T-cell (primary cell): Measurements from ENCODE around the gene TGM4. TPM values are rescaled to one million over a fixed set of nuclear protein-coding genes. Genes with fewer than 3 reads are reported as not detected.

Experiments used
- ATAC-seq, 4 experiments: fragments of 200-7000 bp in 3 of 4; fragments of 150-1000 bp in 1 of 4; cut with Tn5 transposase; replicated peaks in 1 of 4; 1 replicate in 3 of 4; 2 replicates in 1 of 4; pipeline ENCODE4 v1.10.0; 2021; ENCODE audit warnings: moderate library complexity in 3 of 4, mild to moderate bottlenecking in 2 of 4, moderate number of reproducible peaks in 1 of 4
- CTCF ChIA-PET, 2 donors: fragments of 300-600 bp; sonication (Branson Sonifier 250); formaldehyde crosslinking; loops; one replicate each; lab custom pipeline; 2022; ENCODE audit warnings: antibody characterized with exemption in 2 of 2; lab: Charles Lee
- POLR2A ChIA-PET, 2 donors: fragments of 300-600 bp; sonication (Branson Sonifier 250); formaldehyde crosslinking; loops; one replicate each; lab custom pipeline; 2022; ENCODE audit warnings: antibody characterized with exemption in 2 of 2; lab: Charles Lee
- DNase-seq, 35 experiments: peaks; one replicate each; pipeline versions ENCODE4 v3.0.0 to v3.0.0-alpha.2; 2013 to 2023
- H3K27ac ChIP-seq: one replicate; pipeline ENCODE4 v1.5.1; 2013; ENCODE audit warnings: low read length
- H3K27me3 ChIP-seq, 2 experiments: replicated peaks in 1 of 2; 1 replicate in 1 of 2; 2 replicates in 1 of 2; pipeline versions ENCODE4 v1.6.1 to v1.7.0; 2013; ENCODE audit warnings: low read length in 1 of 2, mixed read lengths in 1 of 2; ENCODE audit not compliant: control insufficient read depth in 2 of 2, insufficient read depth in 2 of 2; ENCODE audit errors: extremely low read depth in 1 of 2
- H3K36me3 ChIP-seq, 2 donors: 1 replicate in 1 of 2; 2 replicates in 1 of 2; pipeline versions ENCODE4 v1.6.1 to v1.7.0; 2013; ENCODE audit warnings: low read length in 1 of 2; ENCODE audit not compliant: control insufficient read depth in 2 of 2, insufficient read depth in 1 of 2; ENCODE audit errors: extremely low read depth in 1 of 2
- H3K4me1 ChIP-seq, 2 experiments: 1 replicate in 1 of 2; 2 replicates in 1 of 2; pipeline versions ENCODE4 v1.6.1 to v1.7.0; 2013; ENCODE audit warnings: low read length in 2 of 2, mixed read lengths in 1 of 2; ENCODE audit not compliant: insufficient read depth in 2 of 2, control insufficient read depth in 1 of 2; ENCODE audit errors: extremely low read depth in 1 of 2
- H3K4me3 ChIP-seq, 2 donors: 1 replicate in 1 of 2; 2 replicates in 1 of 2; pipeline versions ENCODE4 v1.5.1 to v1.7.0; 2013; ENCODE audit warnings: mild to moderate bottlenecking in 2 of 2, low read length in 1 of 2, moderate library complexity in 1 of 2; ENCODE audit not compliant: control insufficient read depth in 1 of 2; ENCODE audit errors: extremely low read depth in 1 of 2
- H3K9me3 ChIP-seq: 2 replicates; pipeline ENCODE4 v1.7.0; 2013
- H3K27ac Mint-ChIP-seq, 2 donors: one replicate each; pipeline ENCODE4 v1.8.0; 2020 to 2021; ENCODE audit warnings: mild to moderate bottlenecking in 2 of 2, mixed read lengths in 2 of 2
- H3K27me3 Mint-ChIP-seq, 2 donors: one replicate each; pipeline ENCODE4 v1.8.0; 2021 to 2022; ENCODE audit warnings: mixed read lengths in 2 of 2
- H3K36me3 Mint-ChIP-seq: one replicate; pipeline ENCODE4 v1.8.0; 2021; ENCODE audit warnings: mixed read lengths
- H3K4me1 Mint-ChIP-seq, 3 donors: one replicate each; pipeline ENCODE4 v1.8.0; 2020 to 2022; ENCODE audit warnings: mixed read lengths in 3 of 3, mild to moderate bottlenecking in 1 of 3
- H3K4me3 Mint-ChIP-seq, 3 donors: one replicate each; pipeline ENCODE4 v1.8.0; 2020 to 2022; ENCODE audit warnings: mild to moderate bottlenecking in 3 of 3, mixed read lengths in 3 of 3, moderate library complexity in 3 of 3
- H3K9me3 Mint-ChIP-seq, 3 donors: one replicate each; pipeline ENCODE4 v1.8.0; 2020 to 2022; ENCODE audit warnings: mixed read lengths in 3 of 3
- WGBS: methylation state at CpG from one replicate; pipeline ENCODE4 v1.1.5; 2013; ENCODE audit warnings: missing lambda C conversion rate; ENCODE audit not compliant: insufficient coverage; 5-methylcytosine and 5-hydroxymethylcytosine counted together
- total RNA-seq, 35 experiments: library from RNA in 6 of 35; stranded (reverse) in 6 of 35; fragments of 120-200 nt in 1 of 35; gene quantifications; one replicate each; pipeline versions ENCODE4 v1.2.1 to v1.2.4 and lab custom pipeline; 2013 to 2026

Gene TGM4
- total RNA-seq, 5 donors from 2014 or later (not counting 1 experiment from before 2014, with no cell fraction given), result not detected

DNA sequence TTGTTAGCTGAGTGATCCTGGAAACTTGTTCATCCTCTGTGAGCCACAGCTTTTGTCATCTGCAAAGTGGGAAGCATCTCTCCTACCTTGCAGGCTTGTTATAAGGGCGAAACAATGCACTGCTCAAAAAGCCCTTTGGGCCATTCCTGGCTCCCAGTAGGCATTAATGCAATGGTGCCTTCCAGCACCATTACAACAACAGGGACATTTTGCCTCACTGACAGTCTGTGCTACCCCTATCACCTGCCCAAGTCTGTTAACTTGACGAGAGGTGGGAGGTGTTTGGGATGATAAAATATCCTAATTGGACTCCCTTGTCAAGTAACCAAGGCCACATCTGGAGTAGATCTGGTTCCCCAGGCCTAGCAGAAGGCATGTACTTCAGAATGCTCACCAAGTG lies 57.4 kb downstream of the TGM4 start:
- H3K4me1 ChIP-seq, result peaks cover 0 to 3% of the 10 kb centered on the region in 2 experiments
- Mint-ChIP-seq H3K4me1 (peaks cover 6 to 14% (median 10%) of the 10 kb centered on the region in 3 donors), H3K27me3 (no peaks in the 10 kb centered on the region), H3K4me3 (no peak overlapping the region), H3K9me3 (no peaks in the 10 kb centered on the region), H3K27ac (no peak overlapping the region), H3K36me3 (peaks cover 57% of the 10 kb centered on the region)
- H3K27ac ChIP-seq, result no peak overlapping the region
- H3K4me3 ChIP-seq, result no peak overlapping the region
- CTCF ChIA-PET, result no interaction called here
- WGBS, result no CpG with 5 or more reads among the region's 2 CpGs
- DNase-seq, result peak in 1 of 35 experiments; percentile 7
- POLR2A ChIA-PET, result no interaction called here
- no peaks in the 10 kb centered on the region for H3K27me3 ChIP-seq
- H3K9me3 ChIP-seq, result no peaks in the 10 kb centered on the region
- no peak for ATAC-seq
- H3K36me3 ChIP-seq, result peaks cover 19 to 68% of the 10 kb centered on the region in 2 donors

GRCh38 chr3:44932271-44932670 lies 57.9 kb downstream of the TGM4 start:
- H3K4me3 ChIP-seq, result no peak overlapping the region
- DNase-seq, result no peak
- WGBS, result 86% methylated on average over 1 of the region's 2 CpGs
- no peaks in the 10 kb centered on the region for H3K27me3 ChIP-seq
- peaks cover 15 to 64% of the 10 kb centered on the region in 2 donors for H3K36me3 ChIP-seq
- H3K9me3 Mint-ChIP-seq, result no peaks in the 10 kb centered on the region
- peaks cover 0 to 3% of the 10 kb centered on the region in 2 experiments for H3K4me1 ChIP-seq
- H3K27ac Mint-ChIP-seq, result no peak overlapping the region
- no peak for ATAC-seq
- H3K4me3 Mint-ChIP-seq, result no peak overlapping the region
- CTCF ChIA-PET, result no interaction called here
- H3K36me3 Mint-ChIP-seq, result peaks cover 52% of the 10 kb centered on the region
- no peak overlapping the region for H3K27ac ChIP-seq
- H3K27me3 Mint-ChIP-seq, result no peaks in the 10 kb centered on the region
- H3K4me1 Mint-ChIP-seq, result peaks cover 6 to 14% (median 10%) of the 10 kb centered on the region in 3 donors
- POLR2A ChIA-PET, result no interaction called here
- no peaks in the 10 kb centered on the region for H3K9me3 ChIP-seq

GRCh38 chr3:44932986-44933944 lies 58.9 kb downstream of the TGM4 start:
- H3K4me1 Mint-ChIP-seq, result peaks cover 6 to 14% (median 10%) of the 10 kb centered on the region in 3 donors
- DNase-seq (no peak), ATAC-seq (no peak)
- WGBS, result 92% methylated on average over 13 of the region's 14 CpGs
- CTCF ChIA-PET, result no interaction called here
- H3K27me3 ChIP-seq, result no peaks in the 10 kb centered on the region
- H3K4me3 ChIP-seq, result no peak overlapping the region
- H3K4me1 ChIP-seq, result peaks cover 0 to 3% of the 10 kb centered on the region in 2 experiments
- no peaks in the 10 kb centered on the region for H3K27me3 Mint-ChIP-seq
- H3K27ac Mint-ChIP-seq, result peak overlapping the region in 1 of 2 donors; percentile 22
- no peaks in the 10 kb centered on the region for H3K9me3 Mint-ChIP-seq
- no peak overlapping the region for H3K27ac ChIP-seq
- no peaks in the 10 kb centered on the region for H3K9me3 ChIP-seq
- peaks cover 12 to 60% of the 10 kb centered on the region in 2 donors for H3K36me3 ChIP-seq
- no peak overlapping the region for H3K4me3 Mint-ChIP-seq
- POLR2A ChIA-PET, result no interaction called here
- peaks cover 57% of the 10 kb centered on the region for H3K36me3 Mint-ChIP-seq

- no peaks in the 10 kb centered on the region for H3K9me3 Mint-ChIP-seq
- no peaks in the 10 kb centered on the region for H3K27me3 Mint-ChIP-seq
- H3K27me3 ChIP-seq, result no peaks in the 10 kb centered on the region
- no peaks in the 10 kb centered on the region for H3K4me1 ChIP-seq
- ChIA-PET CTCF (interaction anchor here in 1 of 2 donors (0.5 to 0.6 kb wide), 2 partner anchors 270 to 1535 kb away, joined by 3 to 4 read pairs; no protein-coding TSS in a partner anchor), POLR2A (no interaction called here)
- ATAC-seq (no peak), DNase-seq (no peak)
- H3K27ac Mint-ChIP-seq, result no peak overlapping the region
- peaks cover 6 to 58% of the 10 kb centered on the region in 2 donors for H3K36me3 ChIP-seq
- WGBS, result 57% methylated on average over 1 of the region's 6 CpGs
- no peak overlapping the region for H3K27ac ChIP-seq
- H3K36me3 Mint-ChIP-seq, result peaks cover 63% of the 10 kb centered on the region
- no peak overlapping the region for H3K4me3 Mint-ChIP-seq
- no peaks in the 10 kb centered on the region for H3K9me3 ChIP-seq
- peaks cover 9 to 10% (median 10%) of the 10 kb centered on the region in 3 donors for H3K4me1 Mint-ChIP-seq
- no peak overlapping the region for H3K4me3 ChIP-seq
Observed at GRCh38 chr3:44939581-44940036, 65.2 kb downstream of the TGM4 start.

DNA sequence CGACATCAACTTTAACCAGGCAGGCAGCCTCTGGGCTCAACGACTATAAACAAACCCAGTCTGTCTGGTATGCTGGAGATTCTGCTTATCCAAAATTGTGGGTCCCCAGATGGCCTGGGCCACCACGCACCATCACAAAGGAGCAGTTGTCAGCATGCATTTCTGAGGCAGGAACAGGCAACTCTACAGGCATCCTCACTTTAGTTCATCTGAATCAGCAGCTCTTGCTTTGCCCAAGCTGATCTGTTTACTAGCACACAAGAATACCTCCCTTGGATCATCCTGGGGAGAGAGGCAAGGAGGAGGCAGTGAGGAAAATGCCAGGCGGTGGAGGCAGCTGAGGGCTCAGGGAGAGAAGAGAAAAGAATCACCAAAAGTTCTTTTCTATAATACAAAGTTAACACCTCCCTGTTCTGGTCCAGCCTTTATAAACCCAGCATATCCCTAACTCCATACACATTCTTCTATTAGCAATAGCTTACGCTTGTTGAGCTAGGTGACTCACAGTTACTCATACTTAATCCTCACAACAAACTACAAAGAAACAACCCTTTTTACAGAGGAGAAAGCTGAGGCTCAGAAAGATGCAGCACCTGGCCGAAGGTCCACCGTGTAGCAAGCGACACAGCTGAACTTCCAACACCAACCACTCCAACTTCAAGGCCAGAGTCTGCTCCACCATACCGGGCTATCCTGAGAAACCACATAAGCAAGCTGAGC lies 68.0 kb downstream of the TGM4 start:
- ChIA-PET POLR2A (no interaction called here), CTCF (interaction anchor here in 1 of 2 donors (0.6 kb wide), 1 partner anchor 33 kb away, joined by 6 read pairs; the partner anchor contains the start of genes EXOSC7 and ZDHHC3)
- Mint-ChIP-seq H3K36me3 (peaks cover 75% of the 10 kb centered on the region), H3K27ac (no peak overlapping the region), H3K4me3 (no peak overlapping the region), H3K9me3 (no peaks in the 10 kb centered on the region), H3K27me3 (no peaks in the 10 kb centered on the region), H3K4me1 (peaks cover 0 to 9% (median 0%) of the 10 kb centered on the region in 3 donors)
- no peaks in the 10 kb centered on the region for H3K9me3 ChIP-seq
- no peaks in the 10 kb centered on the region for H3K27me3 ChIP-seq
- H3K4me1 ChIP-seq, result no peaks in the 10 kb centered on the region
- no peak overlapping the region for H3K27ac ChIP-seq
- ATAC-seq (no peak), DNase-seq (no peak)
- H3K36me3 ChIP-seq, result peaks cover 6 to 69% of the 10 kb centered on the region in 2 donors
- WGBS, result 97% methylated on average over 3 of the region's 9 CpGs
- H3K4me3 ChIP-seq, result no peak overlapping the region

DNA sequence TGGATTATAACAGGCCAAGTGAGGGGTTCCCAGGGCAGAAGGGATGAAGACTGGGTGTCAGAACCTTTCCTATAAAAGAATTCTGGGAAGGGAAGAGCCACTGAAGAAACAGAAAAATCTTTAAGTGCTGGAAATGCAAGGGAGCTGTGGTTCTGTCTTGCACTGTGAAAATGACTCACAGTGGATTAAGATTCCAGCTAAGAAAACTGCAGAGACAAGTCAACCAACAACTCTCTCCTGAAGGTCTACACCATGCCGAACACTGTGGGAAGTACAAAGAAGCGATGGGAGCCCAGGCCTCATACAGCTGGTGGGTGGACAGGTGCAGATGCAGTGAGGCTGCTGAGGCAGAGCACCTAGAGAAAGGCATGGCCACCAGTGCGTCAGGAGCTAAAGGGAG lies 73.8 kb downstream of the TGM4 start:
- no peak for ATAC-seq
- Histone ChIP-seq H3K4me3 (no peak overlapping the region), H3K9me3 (no peaks in the 10 kb centered on the region), H3K27ac (no peak overlapping the region), H3K27me3 (no peaks in the 10 kb centered on the region), H3K36me3 (peaks cover 2 to 22% of the 10 kb centered on the region in 2 donors), H3K4me1 (no peaks in the 10 kb centered on the region)
- Mint-ChIP-seq H3K4me1 (peaks cover 12 to 31% (median 14%) of the 10 kb centered on the region in 3 donors), H3K4me3 (no peak overlapping the region), H3K27ac (no peak overlapping the region), H3K9me3 (no peaks in the 10 kb centered on the region), H3K36me3 (peaks cover 37% of the 10 kb centered on the region), H3K27me3 (no peaks in the 10 kb centered on the region)
- ChIA-PET CTCF (no interaction called here), POLR2A (no interaction called here)
- WGBS, result 100% methylated on average over 2 of the region's 3 CpGs
- no peak for DNase-seq
